K562 (cell line): ENCODE measurements around the gene CFAP97D2. TPM values are rescaled to one million over a fixed set of nuclear protein-coding genes. Genes with fewer than 3 reads are reported as not detected.

ENCODE experiments used
- FIP1L1 ChIP-seq: fragments of 200-400 bp; formaldehyde crosslinking; IDR thresholded peaks from 2 replicates; pipeline ENCODE4 v1.6.1; 2018; ENCODE audit warnings: mild to moderate bottlenecking, low read depth, low read length; ENCODE audit not compliant: poor library complexity, severe bottlenecking
- GABPB1 ChIP-seq: sonication (generic); formaldehyde crosslinking; IDR thresholded peaks from 2 replicates; pipeline ENCODE4 v1.8.0; 2022; ENCODE audit warnings: mild to moderate bottlenecking, missing genetic modification reagents
- HNRNPUL1 ChIP-seq: fragments of 200-400 bp; formaldehyde crosslinking; IDR thresholded peaks from 2 replicates; pipeline ENCODE4 v1.6.1; 2017; ENCODE audit warnings: low read length
- MCM3 ChIP-seq: fragments of 450-650 bp; IDR thresholded peaks from 2 replicates; pipeline ENCODE4 v1.6.1; 2016
- PCBP2 ChIP-seq: fragments of 200-400 bp; formaldehyde crosslinking; IDR thresholded peaks from 2 replicates; pipeline ENCODE4 v1.6.1; 2018; ENCODE audit warnings: low read length, low read depth, mild to moderate bottlenecking, moderate library complexity; ENCODE audit not compliant: poor library complexity, severe bottlenecking
- ZNF217 ChIP-seq: sonication (generic); formaldehyde crosslinking; IDR thresholded peaks from 2 replicates; pipeline ENCODE4 v1.8.0; 2022; ENCODE audit warnings: mild to moderate bottlenecking, missing genetic modification reagents
- ZNF830 ChIP-seq: fragments of 250-450 bp; sonication (Bioruptor Pico); IDR thresholded peaks from 2 replicates; pipeline ENCODE4 v1.5.0; 2021; ENCODE audit warnings: mild to moderate bottlenecking
- polyA plus RNA-seq, 8 experiments: library from polyadenylated mRNA; depleted of rRNA in 4 of 8; stranded (reverse) in 5 of 8; unstranded in 3 of 8; fragments of >200 nt; fragmentation: Nextera tagmentation in 2 of 8; fragmentation: Illumina TruSeq in 1 of 8; extraction: Ambion mirVana in 2 of 8; extraction: Trizol in 1 of 8; gene quantifications; 2 replicates each; pipeline versions ENCODE4 v1.2.1 to v1.2.3, GENCODE V29; 2011 to 2014; ENCODE audit warnings: inconsistent platforms in 1 of 8, missing spikeins in 1 of 8
- total RNA-seq, 7 experiments: library from RNA; depleted of rRNA in 6 of 7; stranded (reverse); fragments of >200 nt in 6 of 7; fragmentation: Illumina TruSeq in 2 of 7; extraction: Trizol in 2 of 7; gene quantifications; 2 replicates each; pipeline versions ENCODE4 v1.2.1 to v1.2.3, GENCODE V29; 2011 to 2021; ENCODE audit warnings: low replicate concordance in 1 of 7
- TF ChIP-seq, protein P1 (sequence below): fragments of 450-650 bp; IDR thresholded peaks from 2 replicates; pipeline ENCODE4 v1.7.0; 2016; ENCODE audit warnings: borderline replicate concordance
- TF ChIP-seq, protein P2 (sequence below): fragments of 450-650 bp; IDR thresholded peaks from 2 replicates; pipeline ENCODE4 v1.7.1; 2018; ENCODE audit warnings: mild to moderate bottlenecking, low read depth; ENCODE audit not compliant: partially characterized antibody
- TF ChIP-seq, protein P3 (sequence below): fragments of 200-600 bp; sonication (generic); IDR thresholded peaks from one replicate; pipeline ENCODE4 v1.6.1; 2012; ENCODE audit warnings: mild to moderate bottlenecking, low read depth, low read length, inconsistent platforms

CFAP97D2 gene
- total and polyA plus RNA-seq, 9 of the 15 experiments (the other 6 are each of a cell fraction or from before 2014, with no cell fraction given): not detected

DNA sequence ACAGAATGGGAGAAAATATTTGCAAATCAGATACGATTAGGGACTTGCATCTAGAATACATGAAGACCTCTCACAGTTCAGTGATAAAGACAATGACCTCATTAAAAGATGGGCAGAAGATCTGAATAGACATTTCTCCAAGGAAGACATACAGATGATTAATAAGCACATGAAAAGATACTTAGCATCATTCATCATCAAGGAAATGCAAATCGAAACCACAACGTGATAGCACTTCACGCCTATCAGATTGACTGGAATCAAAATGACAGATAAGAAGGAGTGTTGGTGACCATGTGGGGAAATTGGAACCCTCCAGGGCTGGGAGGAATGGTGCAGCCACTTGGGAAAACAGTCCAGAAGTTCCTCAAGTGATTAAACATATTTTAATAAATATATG is 25.8 kb downstream of the CFAP97D2 start (continued):
- no peak for TF ChIP-seq FIP1L1
- TF ChIP-seq PCBP2: no peak
- TF ChIP-seq, protein P1, sequence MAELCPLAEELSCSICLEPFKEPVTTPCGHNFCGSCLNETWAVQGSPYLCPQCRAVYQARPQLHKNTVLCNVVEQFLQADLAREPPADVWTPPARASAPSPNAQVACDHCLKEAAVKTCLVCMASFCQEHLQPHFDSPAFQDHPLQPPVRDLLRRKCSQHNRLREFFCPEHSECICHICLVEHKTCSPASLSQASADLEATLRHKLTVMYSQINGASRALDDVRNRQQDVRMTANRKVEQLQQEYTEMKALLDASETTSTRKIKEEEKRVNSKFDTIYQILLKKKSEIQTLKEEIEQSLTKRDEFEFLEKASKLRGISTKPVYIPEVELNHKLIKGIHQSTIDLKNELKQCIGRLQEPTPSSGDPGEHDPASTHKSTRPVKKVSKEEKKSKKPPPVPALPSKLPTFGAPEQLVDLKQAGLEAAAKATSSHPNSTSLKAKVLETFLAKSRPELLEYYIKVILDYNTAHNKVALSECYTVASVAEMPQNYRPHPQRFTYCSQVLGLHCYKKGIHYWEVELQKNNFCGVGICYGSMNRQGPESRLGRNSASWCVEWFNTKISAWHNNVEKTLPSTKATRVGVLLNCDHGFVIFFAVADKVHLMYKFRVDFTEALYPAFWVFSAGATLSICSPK: no peak
- no peak for TF ChIP-seq GABPB1 (CRISPR knock-in tag)
- TF ChIP-seq MCM3: no peak
- TF ChIP-seq ZNF830 (CRISPR knock-in tag): no peak
- no peak for TF ChIP-seq ZNF217 (CRISPR knock-in tag)
- TF ChIP-seq, protein P2, sequence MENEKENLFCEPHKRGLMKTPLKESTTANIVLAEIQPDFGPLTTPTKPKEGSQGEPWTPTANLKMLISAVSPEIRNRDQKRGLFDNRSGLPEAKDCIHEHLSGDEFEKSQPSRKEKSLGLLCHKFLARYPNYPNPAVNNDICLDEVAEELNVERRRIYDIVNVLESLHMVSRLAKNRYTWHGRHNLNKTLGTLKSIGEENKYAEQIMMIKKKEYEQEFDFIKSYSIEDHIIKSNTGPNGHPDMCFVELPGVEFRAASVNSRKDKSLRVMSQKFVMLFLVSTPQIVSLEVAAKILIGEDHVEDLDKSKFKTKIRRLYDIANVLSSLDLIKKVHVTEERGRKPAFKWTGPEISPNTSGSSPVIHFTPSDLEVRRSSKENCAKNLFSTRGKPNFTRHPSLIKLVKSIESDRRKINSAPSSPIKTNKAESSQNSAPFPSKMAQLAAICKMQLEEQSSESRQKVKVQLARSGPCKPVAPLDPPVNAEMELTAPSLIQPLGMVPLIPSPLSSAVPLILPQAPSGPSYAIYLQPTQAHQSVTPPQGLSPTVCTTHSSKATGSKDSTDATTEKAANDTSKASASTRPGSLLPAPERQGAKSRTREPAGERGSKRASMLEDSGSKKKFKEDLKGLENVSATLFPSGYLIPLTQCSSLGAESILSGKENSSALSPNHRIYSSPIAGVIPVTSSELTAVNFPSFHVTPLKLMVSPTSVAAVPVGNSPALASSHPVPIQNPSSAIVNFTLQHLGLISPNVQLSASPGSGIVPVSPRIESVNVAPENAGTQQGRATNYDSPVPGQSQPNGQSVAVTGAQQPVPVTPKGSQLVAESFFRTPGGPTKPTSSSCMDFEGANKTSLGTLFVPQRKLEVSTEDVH: no peak
- TF ChIP-seq HNRNPUL1: no peak
- TF ChIP-seq, protein P3, sequence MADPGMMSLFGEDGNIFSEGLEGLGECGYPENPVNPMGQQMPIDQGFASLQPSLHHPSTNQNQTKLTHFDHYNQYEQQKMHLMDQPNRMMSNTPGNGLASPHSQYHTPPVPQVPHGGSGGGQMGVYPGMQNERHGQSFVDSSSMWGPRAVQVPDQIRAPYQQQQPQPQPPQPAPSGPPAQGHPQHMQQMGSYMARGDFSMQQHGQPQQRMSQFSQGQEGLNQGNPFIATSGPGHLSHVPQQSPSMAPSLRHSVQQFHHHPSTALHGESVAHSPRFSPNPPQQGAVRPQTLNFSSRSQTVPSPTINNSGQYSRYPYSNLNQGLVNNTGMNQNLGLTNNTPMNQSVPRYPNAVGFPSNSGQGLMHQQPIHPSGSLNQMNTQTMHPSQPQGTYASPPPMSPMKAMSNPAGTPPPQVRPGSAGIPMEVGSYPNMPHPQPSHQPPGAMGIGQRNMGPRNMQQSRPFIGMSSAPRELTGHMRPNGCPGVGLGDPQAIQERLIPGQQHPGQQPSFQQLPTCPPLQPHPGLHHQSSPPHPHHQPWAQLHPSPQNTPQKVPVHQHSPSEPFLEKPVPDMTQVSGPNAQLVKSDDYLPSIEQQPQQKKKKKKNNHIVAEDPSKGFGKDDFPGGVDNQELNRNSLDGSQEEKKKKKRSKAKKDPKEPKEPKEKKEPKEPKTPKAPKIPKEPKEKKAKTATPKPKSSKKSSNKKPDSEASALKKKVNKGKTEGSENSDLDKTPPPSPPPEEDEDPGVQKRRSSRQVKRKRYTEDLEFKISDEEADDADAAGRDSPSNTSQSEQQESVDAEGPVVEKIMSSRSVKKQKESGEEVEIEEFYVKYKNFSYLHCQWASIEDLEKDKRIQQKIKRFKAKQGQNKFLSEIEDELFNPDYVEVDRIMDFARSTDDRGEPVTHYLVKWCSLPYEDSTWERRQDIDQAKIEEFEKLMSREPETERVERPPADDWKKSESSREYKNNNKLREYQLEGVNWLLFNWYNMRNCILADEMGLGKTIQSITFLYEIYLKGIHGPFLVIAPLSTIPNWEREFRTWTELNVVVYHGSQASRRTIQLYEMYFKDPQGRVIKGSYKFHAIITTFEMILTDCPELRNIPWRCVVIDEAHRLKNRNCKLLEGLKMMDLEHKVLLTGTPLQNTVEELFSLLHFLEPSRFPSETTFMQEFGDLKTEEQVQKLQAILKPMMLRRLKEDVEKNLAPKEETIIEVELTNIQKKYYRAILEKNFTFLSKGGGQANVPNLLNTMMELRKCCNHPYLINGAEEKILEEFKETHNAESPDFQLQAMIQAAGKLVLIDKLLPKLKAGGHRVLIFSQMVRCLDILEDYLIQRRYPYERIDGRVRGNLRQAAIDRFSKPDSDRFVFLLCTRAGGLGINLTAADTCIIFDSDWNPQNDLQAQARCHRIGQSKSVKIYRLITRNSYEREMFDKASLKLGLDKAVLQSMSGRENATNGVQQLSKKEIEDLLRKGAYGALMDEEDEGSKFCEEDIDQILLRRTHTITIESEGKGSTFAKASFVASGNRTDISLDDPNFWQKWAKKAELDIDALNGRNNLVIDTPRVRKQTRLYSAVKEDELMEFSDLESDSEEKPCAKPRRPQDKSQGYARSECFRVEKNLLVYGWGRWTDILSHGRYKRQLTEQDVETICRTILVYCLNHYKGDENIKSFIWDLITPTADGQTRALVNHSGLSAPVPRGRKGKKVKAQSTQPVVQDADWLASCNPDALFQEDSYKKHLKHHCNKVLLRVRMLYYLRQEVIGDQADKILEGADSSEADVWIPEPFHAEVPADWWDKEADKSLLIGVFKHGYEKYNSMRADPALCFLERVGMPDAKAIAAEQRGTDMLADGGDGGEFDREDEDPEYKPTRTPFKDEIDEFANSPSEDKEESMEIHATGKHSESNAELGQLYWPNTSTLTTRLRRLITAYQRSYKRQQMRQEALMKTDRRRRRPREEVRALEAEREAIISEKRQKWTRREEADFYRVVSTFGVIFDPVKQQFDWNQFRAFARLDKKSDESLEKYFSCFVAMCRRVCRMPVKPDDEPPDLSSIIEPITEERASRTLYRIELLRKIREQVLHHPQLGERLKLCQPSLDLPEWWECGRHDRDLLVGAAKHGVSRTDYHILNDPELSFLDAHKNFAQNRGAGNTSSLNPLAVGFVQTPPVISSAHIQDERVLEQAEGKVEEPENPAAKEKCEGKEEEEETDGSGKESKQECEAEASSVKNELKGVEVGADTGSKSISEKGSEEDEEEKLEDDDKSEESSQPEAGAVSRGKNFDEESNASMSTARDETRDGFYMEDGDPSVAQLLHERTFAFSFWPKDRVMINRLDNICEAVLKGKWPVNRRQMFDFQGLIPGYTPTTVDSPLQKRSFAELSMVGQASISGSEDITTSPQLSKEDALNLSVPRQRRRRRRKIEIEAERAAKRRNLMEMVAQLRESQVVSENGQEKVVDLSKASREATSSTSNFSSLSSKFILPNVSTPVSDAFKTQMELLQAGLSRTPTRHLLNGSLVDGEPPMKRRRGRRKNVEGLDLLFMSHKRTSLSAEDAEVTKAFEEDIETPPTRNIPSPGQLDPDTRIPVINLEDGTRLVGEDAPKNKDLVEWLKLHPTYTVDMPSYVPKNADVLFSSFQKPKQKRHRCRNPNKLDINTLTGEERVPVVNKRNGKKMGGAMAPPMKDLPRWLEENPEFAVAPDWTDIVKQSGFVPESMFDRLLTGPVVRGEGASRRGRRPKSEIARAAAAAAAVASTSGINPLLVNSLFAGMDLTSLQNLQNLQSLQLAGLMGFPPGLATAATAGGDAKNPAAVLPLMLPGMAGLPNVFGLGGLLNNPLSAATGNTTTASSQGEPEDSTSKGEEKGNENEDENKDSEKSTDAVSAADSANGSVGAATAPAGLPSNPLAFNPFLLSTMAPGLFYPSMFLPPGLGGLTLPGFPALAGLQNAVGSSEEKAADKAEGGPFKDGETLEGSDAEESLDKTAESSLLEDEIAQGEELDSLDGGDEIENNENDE: no peak
